Breast epithelium (tissue), 3 donors: ENCODE measurements around the gene TASP1.

ENCODE experiments used
- CTCF ChIP-seq, 3 donors: fragments of 450-650 bp; IDR thresholded peaks; one replicate each; pipeline ENCODE4 v1.5.1; 2016 to 2017; ENCODE audit warnings: antibody characterized with exemption in 3 of 3, mild to moderate bottlenecking in 3 of 3, moderate library complexity in 3 of 3
- POLR2A ChIP-seq: fragments of 450-650 bp; IDR thresholded peaks from one replicate; pipeline ENCODE4 v1.6.1; 2016; ENCODE audit warnings: antibody characterized with exemption, mild to moderate bottlenecking, moderate library complexity
- POLR2AphosphoS5 ChIP-seq, 3 donors: sonication (generic); formaldehyde crosslinking; IDR thresholded peaks; one replicate each; pipeline ENCODE4 v1.6.1; 2017; ENCODE audit warnings: antibody characterized with exemption in 3 of 3

GRCh38 chr20:13535627-13536026, 103.1 kb downstream of the TASP1 start:
- TF ChIP-seq CTCF (IDR thresholded peaks at IDR 0.05) (no peak), POLR2A (no peak), POLR2AphosphoS5 (IDR thresholded peaks at IDR 0.05) (no peak)
